Measurements from ENCODE around the gene BICRA. TPM values are rescaled to one million over a fixed set of nuclear protein-coding genes. Genes with fewer than 3 reads are reported as not detected.
"Not testable (repeated sequence)": the region's sequence is repeated elsewhere in the genome, so short reads cannot be mapped to it uniquely, and the experiment has no call there.

BICRA gene
- total RNA-seq, 1 experiment from 2014 or later = 4.2 TPM

DNA sequence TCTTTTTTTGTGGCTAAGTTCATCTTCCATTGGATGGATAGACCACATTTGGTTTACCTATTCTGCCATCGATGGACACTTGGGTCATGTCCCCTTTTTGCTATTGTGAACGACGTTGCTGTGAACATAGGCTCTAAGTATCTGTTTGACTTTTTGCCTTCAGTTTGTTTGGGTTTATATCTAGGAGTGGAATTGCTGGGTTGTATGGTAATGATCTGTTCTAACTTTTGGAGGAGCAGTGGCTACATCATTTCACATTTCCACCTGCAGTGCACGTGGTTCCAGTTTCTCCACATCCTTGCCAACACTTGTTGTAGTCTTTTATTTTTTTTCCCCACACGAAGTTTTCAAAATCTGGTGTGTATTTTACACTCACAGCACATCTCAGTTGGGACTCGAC is 21.7 kb downstream of the BICRA start:
- no peak for DNase-seq (ENCODE audit: low read depth)

DNA sequence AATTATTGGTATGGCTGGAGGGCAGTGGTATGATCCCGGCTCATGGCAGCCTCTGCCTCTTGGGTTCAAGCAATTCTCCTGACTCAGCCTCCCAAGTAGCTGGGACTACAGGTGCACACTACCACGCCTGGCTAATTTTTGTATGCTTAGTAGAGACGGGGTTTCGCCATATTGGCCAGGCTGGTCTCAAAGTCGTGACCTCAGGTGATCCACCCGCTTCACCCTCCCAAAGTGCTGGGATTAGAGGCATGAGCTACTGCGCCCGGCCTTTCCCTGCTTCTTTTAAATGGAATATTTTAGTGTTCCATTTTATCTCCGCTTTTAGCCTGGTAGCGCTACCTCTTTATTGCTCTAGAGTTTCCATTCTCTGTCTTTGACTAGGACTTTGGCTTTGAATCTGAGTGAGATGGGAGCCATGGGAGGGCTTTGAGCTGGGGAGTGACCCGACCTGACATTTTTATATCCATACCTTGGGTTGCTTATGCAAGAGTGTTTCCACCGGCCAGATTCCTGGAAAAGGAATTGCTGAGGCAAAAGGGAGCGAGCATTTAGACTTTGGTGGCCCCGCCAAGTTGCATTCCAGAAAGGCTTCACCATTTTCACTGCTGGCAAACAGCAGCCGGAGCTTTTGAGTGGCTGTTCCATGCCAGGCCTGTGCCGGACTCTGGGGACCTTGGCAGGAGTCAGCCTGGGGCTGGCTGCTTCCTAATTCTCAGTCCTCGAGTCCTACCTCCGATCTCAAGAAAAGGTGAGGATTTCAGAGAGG is 22.9 kb downstream of the BICRA start:
- no peak for DNase-seq (ENCODE audit: low read depth)

DNA sequence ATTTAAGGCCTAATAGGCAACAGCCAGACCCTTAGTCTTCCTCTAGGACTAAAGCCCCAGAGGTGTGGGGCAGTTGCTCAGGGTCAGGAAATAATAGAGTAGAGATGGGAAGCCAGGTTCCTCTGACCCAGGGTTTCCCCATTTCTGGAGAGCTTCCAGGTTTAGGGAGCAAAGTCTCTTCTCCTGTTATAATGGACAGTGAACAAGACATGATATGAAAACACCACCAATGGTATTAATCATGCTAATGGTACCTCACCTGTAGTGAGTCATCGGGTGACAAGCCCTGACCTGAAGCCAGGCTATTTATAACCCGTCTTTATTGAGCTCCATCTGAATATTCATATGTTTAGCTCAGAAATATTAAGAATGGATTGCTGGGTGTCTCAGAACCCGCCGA is 24.6 kb downstream of the BICRA start:
- no peak for DNase-seq (ENCODE audit: low read depth)

GRCh38 chr19:47633996-47634395 is 25.1 kb downstream of the BICRA start:
- no peak for DNase-seq (ENCODE audit: low read depth)

- DNase-seq (ENCODE audit: low read depth) = not testable (repeated sequence)
Observed at GRCh38 chr19:47635152-47635754, 26.3 kb downstream of the BICRA start.

DNA sequence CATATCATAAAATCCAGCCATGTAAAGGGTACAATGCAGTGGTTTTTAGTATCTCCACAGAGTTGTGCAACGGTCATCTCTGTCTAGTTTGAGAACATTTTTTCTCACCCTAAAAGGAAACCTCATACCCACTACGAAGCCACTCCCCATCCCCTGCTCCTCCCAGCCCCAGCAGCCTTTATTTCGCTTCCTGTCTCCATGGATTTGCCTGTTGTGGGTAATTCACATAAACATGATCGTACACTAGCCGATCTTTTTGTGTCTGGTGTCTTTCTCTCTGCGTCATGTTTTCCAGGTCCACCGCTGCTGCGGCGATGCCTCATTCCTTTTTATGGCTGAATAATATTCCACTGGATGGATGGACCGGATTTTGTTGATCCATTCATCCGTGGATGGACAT is 28.6 kb downstream of the BICRA start:
- peak; percentile 7 for DNase-seq (ENCODE audit: low read depth)

DNA sequence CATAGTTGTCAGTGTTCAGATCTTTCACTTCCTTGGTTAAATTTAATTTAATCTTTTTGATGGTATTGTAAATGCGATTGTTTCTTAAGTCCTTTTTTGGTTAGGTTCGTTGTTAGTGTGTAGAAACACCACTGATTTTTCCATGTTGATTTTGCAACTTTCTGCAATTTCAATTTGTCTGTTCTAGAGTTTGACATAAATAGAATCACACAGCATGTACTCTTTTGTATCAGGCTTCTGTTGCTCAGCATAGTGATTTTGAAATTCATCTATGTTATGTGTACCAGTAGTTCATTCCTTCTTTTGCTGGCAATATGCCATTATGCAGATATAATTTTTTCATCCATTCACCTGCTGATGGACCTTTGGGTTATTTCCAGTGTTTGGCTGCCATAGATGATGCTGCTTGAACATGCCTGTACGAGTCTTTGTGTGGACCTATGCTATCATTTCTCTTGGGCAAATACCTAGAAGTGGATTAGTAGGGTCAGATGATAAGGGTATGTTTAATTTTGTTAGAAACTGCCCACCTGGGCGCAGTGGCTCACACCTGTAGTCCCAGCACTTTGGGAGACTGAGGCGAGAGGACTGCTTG is 33.1 kb downstream of the BICRA start:
- DNase-seq (ENCODE audit: low read depth) = no peak

GRCh38 chr19:47643281-47643680 is 34.3 kb downstream of the BICRA start:
- no peak for DNase-seq (ENCODE audit: low read depth)

GRCh38 chr19:47644199-47644598 is 35.3 kb downstream of the BICRA start:
- no peak for DNase-seq (ENCODE audit: low read depth)

- no peak for DNase-seq (ENCODE audit: low read depth)
Observed at GRCh38 chr19:47644743-47645482, 36.0 kb downstream of the BICRA start.

GRCh38 chr19:47646924-47647323 is 38.0 kb downstream of the BICRA start:
- no peak for DNase-seq (ENCODE audit: low read depth)

- no peak for DNase-seq (ENCODE audit: low read depth)
Observed at GRCh38 chr19:47649588-47649987, 40.7 kb downstream of the BICRA start.

GRCh38 chr19:47650700-47651099 is 41.8 kb downstream of the BICRA start:
- no peak for DNase-seq (ENCODE audit: low read depth)

DNA sequence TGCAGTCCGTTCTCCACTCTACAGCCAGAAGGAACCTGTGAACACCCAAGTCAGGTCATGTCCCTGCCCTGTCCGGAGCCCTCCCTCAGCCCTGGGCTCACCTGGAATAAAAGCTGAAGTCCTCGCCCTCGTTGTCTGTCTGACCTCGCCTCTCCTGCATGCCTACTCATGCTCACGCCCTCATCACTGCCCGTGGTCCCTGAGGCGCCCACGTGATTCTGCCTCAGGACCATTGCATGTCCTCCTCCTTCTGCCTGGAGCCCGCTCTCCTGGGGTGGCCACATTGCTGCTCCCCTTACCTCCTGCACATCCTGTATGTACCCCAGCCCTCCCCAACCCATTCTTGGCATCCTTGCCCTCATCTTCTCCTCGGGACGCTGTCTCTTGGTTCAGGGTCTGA is 42.2 kb downstream of the BICRA start:
- DNase-seq (ENCODE audit: low read depth) = no peak

- no peak for DNase-seq (ENCODE audit: low read depth)
Observed at GRCh38 chr19:47651691-47652090, 42.8 kb downstream of the BICRA start.

DNA sequence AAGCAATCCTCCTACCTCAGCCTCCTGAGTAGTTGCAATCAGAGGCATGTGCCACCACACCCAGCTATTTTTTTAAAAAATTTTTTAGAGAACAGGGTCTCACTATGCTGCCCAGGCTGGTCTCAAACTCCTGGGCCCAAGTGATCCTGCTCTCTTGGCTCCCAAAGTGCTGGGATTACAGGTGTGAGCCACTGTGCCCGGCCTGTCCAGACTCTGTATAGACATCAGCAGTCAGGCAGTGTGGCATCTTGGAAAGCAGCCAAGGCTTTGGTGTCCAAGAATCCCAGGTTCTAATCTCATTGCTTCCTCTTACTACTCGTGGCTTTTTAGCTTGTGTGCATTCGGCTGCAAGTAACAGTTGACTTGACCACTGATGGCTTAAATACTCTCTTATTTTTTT is 43.4 kb downstream of the BICRA start:
- DNase-seq (ENCODE audit: low read depth) = no peak

GRCh38 chr19:47653856-47654255 is 44.9 kb downstream of the BICRA start:
- DNase-seq (ENCODE audit: low read depth) = peak; percentile 30

GRCh38 chr19:47657719-47658118 is 48.8 kb downstream of the BICRA start:
- DNase-seq (ENCODE audit: low read depth) = no peak

GRCh38 chr19:47658431-47659348 is 49.8 kb downstream of the BICRA start:
- DNase-seq (ENCODE audit: low read depth) = no peak

- no peak for DNase-seq (ENCODE audit: low read depth)
Observed at GRCh38 chr19:47660435-47660832, 51.5 kb downstream of the BICRA start.

GRCh38 chr19:47661161-47661560 is 52.2 kb downstream of the BICRA start:
- no peak for DNase-seq (ENCODE audit: low read depth)
